K562 treated with DMSO at 1 percent for 4 hours (cell line): ENCODE results near the gene TRPV6. TPM values are rescaled to one million over a fixed set of nuclear protein-coding genes. Genes with fewer than 3 reads are reported as not detected.

Experiments used
- total RNA-seq: library from RNA; unstranded; fragments of 300-600 nt; gene quantifications from 2 replicates; pipeline ENCODE4 v1.2.3, GENCODE V29; 2022; ENCODE audit not compliant: insufficient read depth

Gene TRPV6
- 1.0 and 3.1 TPM in 2 replicates for total RNA-seq

DNA sequence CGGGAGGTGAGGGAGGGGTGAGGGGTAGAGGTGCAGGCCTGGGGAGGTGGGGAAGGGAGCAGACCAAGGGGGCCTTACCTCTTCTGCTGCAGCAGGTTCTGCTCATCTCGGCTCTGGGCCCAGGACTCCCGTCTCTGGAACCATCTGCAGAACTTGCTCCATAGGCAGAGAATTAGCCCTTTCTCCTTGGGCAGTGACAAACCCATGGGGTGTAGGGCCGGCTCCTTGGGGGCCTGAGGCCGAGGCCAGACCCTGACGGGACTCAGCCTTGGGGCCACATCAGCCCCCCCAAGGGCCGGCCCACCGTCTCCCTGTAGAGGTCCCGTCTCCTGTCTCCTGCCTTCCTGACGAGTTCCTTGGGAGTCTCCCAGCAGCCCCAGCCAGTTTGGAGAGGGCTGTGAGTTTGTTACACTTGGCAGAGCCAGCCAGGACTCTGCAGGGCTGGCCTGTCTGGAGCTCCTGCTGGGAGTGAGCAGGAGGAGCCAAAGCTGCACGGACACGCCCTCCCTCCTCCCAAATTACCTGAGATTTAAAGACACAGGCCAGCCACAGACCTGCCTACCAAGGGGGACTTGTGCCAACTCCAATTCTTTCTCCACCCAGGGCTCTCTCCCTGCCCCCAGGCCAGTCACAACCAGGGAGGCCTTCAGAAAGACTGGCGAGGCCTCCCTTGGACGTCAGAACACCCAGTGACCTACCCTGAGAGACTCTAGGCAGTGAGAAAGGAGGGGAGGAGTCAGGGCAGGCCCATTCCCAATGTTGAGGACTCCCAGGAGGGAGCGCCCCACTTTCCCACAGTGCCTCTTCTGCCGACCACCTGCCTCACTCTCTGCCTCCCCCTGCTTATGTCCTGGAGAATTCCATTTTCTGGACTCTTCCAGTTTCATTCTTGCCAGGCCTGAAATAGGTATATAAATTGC, at the start of gene TRPV6:
Gene TRPV6 (minus strand): TSS at position 435 of the 920 bp plus-strand sequence.

DNA sequence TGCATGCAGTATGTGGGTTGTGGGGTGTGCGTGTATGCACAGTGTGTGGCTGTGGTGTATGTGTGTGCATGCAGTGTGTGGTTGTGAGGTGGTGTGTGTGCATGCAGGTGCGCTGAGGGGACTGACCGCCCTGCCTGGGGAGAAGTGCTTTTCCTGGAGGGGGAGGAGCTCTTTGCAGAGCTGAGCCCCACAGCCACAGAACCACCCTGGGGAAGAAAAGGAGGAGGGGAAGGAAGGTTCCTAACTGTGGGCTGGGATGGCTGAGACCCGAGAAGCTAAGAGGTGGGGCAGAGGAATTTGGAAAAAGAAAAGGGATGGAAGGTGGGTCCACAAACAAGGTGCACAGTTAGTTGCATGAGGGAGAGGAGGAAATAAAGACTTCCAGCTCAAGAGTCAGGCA, 48.1 kb upstream of the TRPV6 start, which contains the start of gene TRPV5:
Gene TRPV5 (minus strand): TSS at position 123 of the 400 bp plus-strand sequence. CDS start 287 bp downstream, outside the sequence.

DNA sequence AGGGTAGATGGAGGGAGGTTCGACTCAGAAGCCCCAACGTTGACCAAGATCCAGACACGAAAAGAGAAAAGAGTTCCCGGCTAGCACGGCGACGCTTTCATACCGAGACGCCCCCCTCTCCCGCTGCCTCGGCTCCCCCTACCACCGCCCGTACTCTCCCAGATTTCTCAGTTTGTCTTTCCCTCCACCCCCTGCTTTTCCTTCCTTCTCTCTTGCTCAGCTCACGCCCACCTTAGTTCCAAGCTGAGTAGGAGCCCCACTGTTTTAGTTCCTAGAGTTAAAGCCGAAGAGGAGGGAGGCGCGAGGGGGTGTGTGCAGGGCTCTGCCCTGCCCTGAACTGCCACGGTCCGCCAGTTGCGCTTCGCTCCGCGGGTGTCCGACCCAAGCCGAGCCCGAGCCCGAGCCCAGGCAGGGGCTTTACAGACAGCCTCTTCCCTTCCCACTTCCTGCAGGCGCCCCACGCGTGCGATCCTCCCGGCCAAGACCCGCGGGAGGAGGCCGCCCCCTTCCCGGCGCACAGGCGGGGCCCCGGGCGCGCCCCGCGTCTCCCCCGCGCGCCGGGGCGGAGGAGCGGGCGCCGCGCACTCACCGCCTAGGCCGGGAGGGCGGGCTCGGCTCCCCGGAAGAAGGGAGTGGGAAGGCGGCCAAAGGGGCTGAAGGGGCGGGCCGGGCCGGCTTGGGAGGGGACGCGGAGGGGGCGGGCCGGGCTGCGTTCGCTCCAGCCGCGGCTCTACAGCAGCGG, 31.0 kb downstream of the TRPV6 start, which contains the start of gene EPHB6:
Gene EPHB6 (plus strand): TSS at position 705 of the 742 bp plus-strand sequence. CDS start 8,152 bp downstream, outside the sequence.

Other genes with a start within 250 kb of the TRPV6 start
- gene PRSS1, start 136.3 kb downstream of the TRPV6 start, total RNA-seq = not detected in 2 replicates
- 3.5 and 4.4 TPM in 2 replicates for gene PRSS2, start 114.8 kb downstream of the TRPV6 start, total RNA-seq
- gene EPHB6, start 30.7 kb downstream of the TRPV6 start, total RNA-seq = 2.4 and 2.5 TPM in 2 replicates
- gene TRPV5, start 48.0 kb upstream of the TRPV6 start, total RNA-seq = not detected in 2 replicates
- not detected in 2 replicates for gene LLCFC1, start 53.7 kb upstream of the TRPV6 start, total RNA-seq
- gene KEL, start 76.6 kb upstream of the TRPV6 start, total RNA-seq = 18.9 and 25.1 TPM in 2 replicates
- gene OR9A2, start 141.4 kb upstream of the TRPV6 start, total RNA-seq = not detected in 2 replicates
- gene OR6V1, start 166.6 kb upstream of the TRPV6 start, total RNA-seq = not detected in 2 replicates
- gene PIP, start 246.3 kb upstream of the TRPV6 start, total RNA-seq = not detected in 2 replicates